Glutamatergic neuron (in vitro differentiated cells): ENCODE results near the gene CEP85. TPM values are rescaled to one million over a fixed set of nuclear protein-coding genes. Genes with fewer than 3 reads are reported as not detected.
"Not testable (repeated sequence)": the region's sequence is repeated elsewhere in the genome, so short reads cannot be mapped to it uniquely, and the experiment has no call there.

Source experiments
- DNase-seq: peaks from one replicate; pipeline ENCODE4 v3.0.0; 2022
- H3K27ac Mint-ChIP-seq: one replicate; pipeline ENCODE4 v1.8.0; 2020; ENCODE audit warnings: mild to moderate bottlenecking, mixed read lengths, inconsistent platforms; ENCODE audit not compliant: unreplicated experiment
- H3K27me3 Mint-ChIP-seq: one replicate; pipeline ENCODE4 v1.8.0; 2020; ENCODE audit warnings: mild to moderate bottlenecking, moderate library complexity, mixed read lengths, inconsistent platforms; ENCODE audit not compliant: unreplicated experiment
- H3K36me3 Mint-ChIP-seq: one replicate; pipeline ENCODE4 v1.8.0; 2020; ENCODE audit warnings: mild to moderate bottlenecking, mixed read lengths, inconsistent platforms; ENCODE audit not compliant: unreplicated experiment
- H3K4me1 Mint-ChIP-seq: one replicate; pipeline ENCODE4 v1.8.0; 2020; ENCODE audit warnings: mild to moderate bottlenecking, low read depth, mixed read lengths, inconsistent platforms; ENCODE audit not compliant: unreplicated experiment
- H3K4me3 Mint-ChIP-seq: one replicate; pipeline ENCODE4 v1.8.0; 2020; ENCODE audit warnings: mild to moderate bottlenecking, mixed read lengths, inconsistent platforms; ENCODE audit not compliant: unreplicated experiment
- H3K9me3 Mint-ChIP-seq: one replicate; pipeline ENCODE4 v1.8.0; 2020; ENCODE audit warnings: mild to moderate bottlenecking, moderate library complexity, mixed read lengths, inconsistent platforms; ENCODE audit not compliant: unreplicated experiment
- total RNA-seq: library from RNA; stranded (reverse); fragmentation: NEBNext Ultra II Directional; extraction: Animal tissue kit (Norgen Biotek cat#: 25700); gene quantifications from one replicate; pipeline ENCODE4 v1.2.1, GENCODE V29; 2021; ENCODE audit not compliant: unreplicated experiment
- TF ChIP-seq, protein P1 (sequence below): fragments of 200-600 bp; sonication (generic); IDR thresholded peaks from one replicate; pipeline ENCODE4 v1.5.0; 2021; ENCODE audit not compliant: partially characterized antibody, unreplicated experiment

Gene CEP85
- total RNA-seq, 1 donor from 2014 or later, result 28.2 TPM

DNA sequence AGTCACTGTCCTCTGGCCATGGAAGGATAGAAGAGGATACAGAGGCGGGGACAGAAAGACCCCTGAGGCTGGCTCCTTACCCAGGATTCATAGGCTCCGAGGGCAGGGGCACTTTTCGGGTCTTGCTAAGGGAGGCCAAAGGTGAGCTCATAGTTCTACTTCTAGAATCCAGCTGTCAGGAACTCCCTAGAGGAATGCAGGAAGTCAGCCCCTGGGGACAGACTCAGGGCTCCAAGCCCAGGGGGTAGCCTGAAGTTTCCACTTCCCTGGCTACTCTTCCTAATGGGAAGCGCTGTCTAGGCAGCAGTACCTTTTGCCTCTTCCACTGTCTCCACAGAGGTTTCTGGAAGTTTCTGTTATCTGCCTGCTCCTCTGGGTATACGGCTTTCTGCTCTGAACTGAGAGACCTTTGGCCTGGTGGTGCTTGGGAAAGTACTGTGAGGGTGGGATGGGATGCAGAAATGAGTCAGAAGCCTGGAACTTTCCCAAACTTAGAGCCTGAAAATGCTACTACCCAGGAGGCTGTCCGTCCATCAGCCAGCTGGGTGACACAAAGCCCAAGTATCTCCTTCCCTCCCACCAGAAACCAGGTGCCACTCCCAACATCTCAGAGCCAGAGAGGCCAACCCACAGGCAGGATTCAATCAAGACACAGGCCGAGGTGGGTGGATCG lies 68.9 kb downstream of the CEP85 start:
- peak overlapping the region; percentile 46 for H3K4me3 Mint-ChIP-seq
- TF ChIP-seq, protein P1, sequence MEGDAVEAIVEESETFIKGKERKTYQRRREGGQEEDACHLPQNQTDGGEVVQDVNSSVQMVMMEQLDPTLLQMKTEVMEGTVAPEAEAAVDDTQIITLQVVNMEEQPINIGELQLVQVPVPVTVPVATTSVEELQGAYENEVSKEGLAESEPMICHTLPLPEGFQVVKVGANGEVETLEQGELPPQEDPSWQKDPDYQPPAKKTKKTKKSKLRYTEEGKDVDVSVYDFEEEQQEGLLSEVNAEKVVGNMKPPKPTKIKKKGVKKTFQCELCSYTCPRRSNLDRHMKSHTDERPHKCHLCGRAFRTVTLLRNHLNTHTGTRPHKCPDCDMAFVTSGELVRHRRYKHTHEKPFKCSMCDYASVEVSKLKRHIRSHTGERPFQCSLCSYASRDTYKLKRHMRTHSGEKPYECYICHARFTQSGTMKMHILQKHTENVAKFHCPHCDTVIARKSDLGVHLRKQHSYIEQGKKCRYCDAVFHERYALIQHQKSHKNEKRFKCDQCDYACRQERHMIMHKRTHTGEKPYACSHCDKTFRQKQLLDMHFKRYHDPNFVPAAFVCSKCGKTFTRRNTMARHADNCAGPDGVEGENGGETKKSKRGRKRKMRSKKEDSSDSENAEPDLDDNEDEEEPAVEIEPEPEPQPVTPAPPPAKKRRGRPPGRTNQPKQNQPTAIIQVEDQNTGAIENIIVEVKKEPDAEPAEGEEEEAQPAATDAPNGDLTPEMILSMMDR, result no peak
- no peaks in the 10 kb centered on the region for H3K36me3 Mint-ChIP-seq
- no peak for DNase-seq
- peak overlapping the region; percentile 84 for H3K27ac Mint-ChIP-seq
- H3K9me3 Mint-ChIP-seq, result no peaks in the 10 kb centered on the region
- peaks cover 9% of the 10 kb centered on the region for H3K27me3 Mint-ChIP-seq
- peaks cover 21% of the 10 kb centered on the region for H3K4me1 Mint-ChIP-seq

GRCh38 chr1:26305667-26306289 lies 71.8 kb downstream of the CEP85 start:
- no peaks in the 10 kb centered on the region for H3K36me3 Mint-ChIP-seq
- DNase-seq, result no peak
- H3K4me3 Mint-ChIP-seq, result peak overlapping the region; percentile 97
- no peaks in the 10 kb centered on the region for H3K9me3 Mint-ChIP-seq
- H3K4me1 Mint-ChIP-seq, result peaks cover 20% of the 10 kb centered on the region
- TF ChIP-seq, protein P1, result no peak
- H3K27ac Mint-ChIP-seq, result no peak overlapping the region
- peaks cover 8% of the 10 kb centered on the region for H3K27me3 Mint-ChIP-seq

- TF ChIP-seq, protein P1, result no peak
- peaks cover 14% of the 10 kb centered on the region for H3K4me1 Mint-ChIP-seq
- peaks cover 6% of the 10 kb centered on the region for H3K27me3 Mint-ChIP-seq
- peak; percentile 85 for DNase-seq
- H3K4me3 Mint-ChIP-seq, result peak within 1 kb of the TSS; percentile 97
- no peak within 1 kb of the TSS for H3K27ac Mint-ChIP-seq
- no peaks in the 10 kb centered on the region for H3K36me3 Mint-ChIP-seq
- no peaks in the 10 kb centered on the region for H3K9me3 Mint-ChIP-seq
Measured at GRCh38 chr1:26306290-26307229, 72.6 kb downstream of the CEP85 start, which contains the start of gene UBXN11. Gene UBXN11 (minus strand): TSS chr1:26306636. CDS start chr1:26302883, 3,753 bp downstream.

DNA sequence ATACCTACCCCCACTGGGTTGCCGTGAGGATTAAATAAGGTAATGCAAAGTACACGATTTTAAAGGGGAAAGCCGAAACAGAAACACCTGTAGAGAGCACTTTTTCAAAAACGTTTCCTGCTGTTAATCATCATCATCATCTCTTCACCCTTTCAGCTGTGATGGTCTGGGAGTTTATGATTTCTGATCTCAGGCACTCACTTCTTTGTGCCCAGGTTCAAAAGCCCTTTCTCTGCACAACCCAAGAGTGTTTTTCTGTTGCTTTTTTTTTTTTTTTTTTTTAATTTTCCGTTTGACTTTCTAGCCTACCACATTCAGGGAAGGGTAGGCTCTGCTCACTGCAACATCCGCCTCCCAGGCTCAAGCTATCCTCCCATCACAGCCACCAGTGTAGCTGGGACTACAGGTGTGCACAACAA lies 73.4 kb downstream of the CEP85 start:
- DNase-seq, result no peak
- no peaks in the 10 kb centered on the region for H3K9me3 Mint-ChIP-seq
- H3K4me3 Mint-ChIP-seq, result no peak overlapping the region
- peaks cover 11% of the 10 kb centered on the region for H3K4me1 Mint-ChIP-seq
- H3K27ac Mint-ChIP-seq, result no peak overlapping the region
- H3K27me3 Mint-ChIP-seq, result peaks cover 5% of the 10 kb centered on the region
- TF ChIP-seq, protein P1, result no peak
- no peaks in the 10 kb centered on the region for H3K36me3 Mint-ChIP-seq

DNA sequence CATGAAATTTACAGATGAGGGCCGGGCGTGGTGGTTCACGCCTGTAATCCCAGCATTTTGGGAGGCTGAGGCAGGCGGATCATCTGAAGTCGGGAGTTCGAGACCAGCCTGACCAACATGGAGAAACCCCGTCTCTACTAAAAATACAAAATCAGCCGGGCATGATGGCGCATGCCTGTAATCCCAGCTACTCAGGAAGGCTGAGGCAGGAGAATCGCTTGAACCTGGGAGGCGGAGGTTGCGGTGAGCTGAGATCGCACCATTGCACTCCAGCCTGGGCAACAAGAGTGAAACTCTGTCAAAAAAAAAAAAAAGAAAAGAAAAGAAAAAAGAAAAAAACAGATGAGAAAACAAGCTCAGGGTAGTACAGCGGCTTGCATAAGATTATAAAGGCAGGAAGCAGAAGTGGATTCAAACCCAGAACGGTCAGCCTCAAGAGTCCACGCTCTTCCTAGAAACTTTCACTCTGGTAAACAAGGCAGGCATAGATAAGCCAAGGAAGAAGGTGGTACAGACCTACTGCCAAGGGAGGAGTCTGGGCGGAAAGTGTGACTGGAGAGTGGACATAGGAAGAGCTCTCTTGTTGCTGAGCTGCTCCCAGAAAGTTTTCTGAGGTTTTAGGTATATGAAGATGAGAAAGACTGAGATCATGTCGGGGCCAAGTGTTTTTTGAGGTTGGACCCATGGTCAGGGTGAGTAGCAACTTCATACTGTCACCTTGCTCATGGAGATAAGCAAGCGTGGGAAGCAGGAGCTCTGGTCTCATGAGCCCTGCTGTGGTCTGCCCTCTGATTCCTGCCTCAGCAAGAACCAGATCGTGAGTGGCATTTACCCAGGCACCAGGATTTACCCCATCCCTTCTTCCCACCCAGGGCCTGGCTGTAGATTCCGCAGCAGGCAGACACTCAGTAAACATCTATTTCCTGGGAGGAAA lies 74.2 kb downstream of the CEP85 start:
- H3K36me3 Mint-ChIP-seq, H3K9me3 Mint-ChIP-seq, DNase-seq, H3K27ac Mint-ChIP-seq, H3K4me1 Mint-ChIP-seq, H3K4me3 Mint-ChIP-seq, H3K27me3 Mint-ChIP-seq: not testable (repeated sequence)
